Calu3 (cell line): ENCODE results near the gene ANKAR. TPM values are rescaled to one million over a fixed set of nuclear protein-coding genes. Genes with fewer than 3 reads are reported as not detected.

Experiments
- BruUV-seq: library from RNA; stranded (reverse); fragments of 400-500 nt; replicated peaks from 2 replicates; lab custom pipeline; 2021; lab: Mats Ljungman, UMichigan
- CTCF ChIA-PET: fragments of 300-600 bp; sonication (Branson Sonifier 250); formaldehyde crosslinking; loops from one replicate; lab custom pipeline; 2022; ENCODE audit warnings: antibody characterized with exemption; lab: Charles Lee
- DNase-seq: peaks from one replicate; pipeline ENCODE4 v3.0.0; 2022
- H3K27ac Mint-ChIP-seq: one replicate; pipeline ENCODE4 v1.8.0; 2022; ENCODE audit warnings: mixed read lengths; ENCODE audit not compliant: unreplicated experiment
- H3K27me3 Mint-ChIP-seq: one replicate; pipeline ENCODE4 v1.8.0; 2022; ENCODE audit warnings: mixed read lengths; ENCODE audit not compliant: unreplicated experiment
- H3K36me3 Mint-ChIP-seq: one replicate; pipeline ENCODE4 v1.8.0; 2022; ENCODE audit warnings: mild to moderate bottlenecking, moderate library complexity, mixed read lengths; ENCODE audit not compliant: insufficient read depth, unreplicated experiment
- H3K4me1 Mint-ChIP-seq: one replicate; pipeline ENCODE4 v1.8.0; 2022; ENCODE audit warnings: mild to moderate bottlenecking, low read depth, mixed read lengths; ENCODE audit not compliant: unreplicated experiment
- H3K4me3 Mint-ChIP-seq: one replicate; pipeline ENCODE4 v1.8.0; 2022; ENCODE audit warnings: mild to moderate bottlenecking, low read depth, moderate library complexity, mixed read lengths; ENCODE audit not compliant: unreplicated experiment
- H3K9me3 Mint-ChIP-seq: one replicate; pipeline ENCODE4 v1.8.0; 2022; ENCODE audit warnings: low read depth, mixed read lengths; ENCODE audit not compliant: unreplicated experiment
- CTCF ChIP-seq: fragments of 200-600 bp; IDR thresholded peaks from one replicate; pipeline ENCODE4 v1.8.0; 2022; ENCODE audit warnings: antibody characterized with exemption; ENCODE audit not compliant: unreplicated experiment
- intact Hi-C: fragments of 100-400 bp; cut with micrococcal nuclease; formaldehyde crosslinking; loops from one replicate; pipeline ENCODE4 v1.10.0; 2022; ENCODE audit not compliant: unreplicated experiment
- total RNA-seq: library from RNA; stranded (reverse); gene quantifications from 2 replicates; pipeline ENCODE4 v1.2.3, GENCODE V29; 2022

Gene ANKAR
- total RNA-seq, 1 experiment from 2014 or later: 2.1 TPM

- H3K4me3 Mint-ChIP-seq: no peak overlapping the region
- H3K27me3 Mint-ChIP-seq: no peaks in the 10 kb centered on the region
- H3K4me1 Mint-ChIP-seq: peaks cover 18% of the 10 kb centered on the region
- intact Hi-C loops: no loop called here
- BruUV-seq: no TSS peak
- H3K9me3 Mint-ChIP-seq: no peaks in the 10 kb centered on the region
- H3K36me3 Mint-ChIP-seq: no peaks in the 10 kb centered on the region
- TF ChIP-seq CTCF: no peak
- no peak for DNase-seq
- no peak overlapping the region for H3K27ac Mint-ChIP-seq
- CTCF ChIA-PET: no interaction called here
Measured at GRCh38 chr2:189635353-189635752, 39.1 kb upstream of the ANKAR start.

GRCh38 chr2:189638301-189639006 is 36.0 kb upstream of the ANKAR start:
- intact Hi-C loops: no loop called here
- no peak for DNase-seq
- H3K4me1 Mint-ChIP-seq: peaks cover 31% of the 10 kb centered on the region
- no peaks in the 10 kb centered on the region for H3K27me3 Mint-ChIP-seq
- H3K36me3 Mint-ChIP-seq: no peaks in the 10 kb centered on the region
- H3K9me3 Mint-ChIP-seq: no peaks in the 10 kb centered on the region
- no peak overlapping the region for H3K27ac Mint-ChIP-seq
- H3K4me3 Mint-ChIP-seq: no peak overlapping the region
- no TSS peak for BruUV-seq
- no peak for TF ChIP-seq CTCF
- CTCF ChIA-PET: no interaction called here

- no TSS peak for BruUV-seq
- Mint-ChIP-seq H3K4me3 (no peak overlapping the region), H3K36me3 (no peaks in the 10 kb centered on the region), H3K9me3 (no peaks in the 10 kb centered on the region), H3K4me1 (peaks cover 31% of the 10 kb centered on the region), H3K27ac (peak overlapping the region; percentile 34), H3K27me3 (no peaks in the 10 kb centered on the region)
- intact Hi-C loops: no loop called here
- no peak for TF ChIP-seq CTCF
- CTCF ChIA-PET: no interaction called here
- DNase-seq: no peak
Measured at GRCh38 chr2:189639007-189639609, 35.4 kb upstream of the ANKAR start.

GRCh38 chr2:189641002-189641401 is 33.5 kb upstream of the ANKAR start:
- H3K27ac Mint-ChIP-seq: no peak overlapping the region
- no peak for DNase-seq
- H3K36me3 Mint-ChIP-seq: no peaks in the 10 kb centered on the region
- peaks cover 31% of the 10 kb centered on the region for H3K4me1 Mint-ChIP-seq
- TF ChIP-seq CTCF: no peak
- intact Hi-C loops: no loop called here
- H3K27me3 Mint-ChIP-seq: no peaks in the 10 kb centered on the region
- no TSS peak for BruUV-seq
- H3K4me3 Mint-ChIP-seq: no peak overlapping the region
- no peaks in the 10 kb centered on the region for H3K9me3 Mint-ChIP-seq
- CTCF ChIA-PET: interaction anchor here (0.9 kb wide), 1 partner anchor 16 kb away, joined by 3 read pairs; no protein-coding TSS in a partner anchor
